ENCODE measurements around the gene MBTPS2.

The MBTPS2 gene

GRCh38 chrX:21905953-21906352 is 66.5 kb downstream of the MBTPS2 start:
- no peak for TF ChIP-seq CTCF (IDR thresholded peaks at IDR 0.05; ENCODE audit: insufficient read depth, low read depth, low read length, missing control alignments)
- no peak overlapping the region for H3K4me3 ChIP-seq (ENCODE audit: low read depth, low read length)
- no peak for DNase-seq (ENCODE audit: low read depth)

DNA sequence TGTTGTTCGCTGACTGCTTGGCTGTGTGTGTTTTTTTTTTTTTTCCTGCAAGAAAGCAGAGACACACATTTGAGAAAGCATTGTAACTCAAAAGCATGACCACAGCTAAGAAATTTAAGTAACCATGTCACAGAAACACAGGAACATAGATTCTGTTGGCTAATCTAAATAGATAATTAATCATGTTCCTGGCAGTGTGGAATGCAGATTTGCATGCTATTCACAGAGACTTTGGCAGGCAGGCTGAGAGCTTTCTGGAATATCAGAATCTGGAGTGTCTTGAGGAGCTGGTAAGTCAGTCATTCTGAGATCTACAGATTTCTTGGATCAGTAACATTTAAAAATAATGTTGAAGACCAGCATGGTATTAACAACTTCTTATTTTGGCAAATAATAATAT is 67.8 kb downstream of the MBTPS2 start:
- TF ChIP-seq CTCF (IDR thresholded peaks at IDR 0.05; ENCODE audit: insufficient read depth, low read depth, low read length, missing control alignments): no peak
- H3K4me3 ChIP-seq (ENCODE audit: low read depth, low read length): no peak overlapping the region
- no peak for DNase-seq (ENCODE audit: low read depth)

GRCh38 chrX:21911481-21911880 is 72.1 kb downstream of the MBTPS2 start:
- no peak overlapping the region for H3K4me3 ChIP-seq (ENCODE audit: low read depth, low read length)
- DNase-seq (ENCODE audit: low read depth): no peak
- TF ChIP-seq CTCF (IDR thresholded peaks at IDR 0.05; ENCODE audit: insufficient read depth, low read depth, low read length, missing control alignments): no peak

GRCh38 chrX:21912220-21912619 is 72.8 kb downstream of the MBTPS2 start:
- TF ChIP-seq CTCF (IDR thresholded peaks at IDR 0.05; ENCODE audit: insufficient read depth, low read depth, low read length, missing control alignments): no peak
- no peak overlapping the region for H3K4me3 ChIP-seq (ENCODE audit: low read depth, low read length)
- no peak for DNase-seq (ENCODE audit: low read depth)

GRCh38 chrX:21912989-21913388 is 73.6 kb downstream of the MBTPS2 start:
- no peak for DNase-seq (ENCODE audit: low read depth)
- H3K4me3 ChIP-seq (ENCODE audit: low read depth, low read length): no peak overlapping the region
- TF ChIP-seq CTCF (IDR thresholded peaks at IDR 0.05; ENCODE audit: insufficient read depth, low read depth, low read length, missing control alignments): no peak

GRCh38 chrX:21926116-21926515 is 86.7 kb downstream of the MBTPS2 start:
- no peak for TF ChIP-seq CTCF (IDR thresholded peaks at IDR 0.05; ENCODE audit: insufficient read depth, low read depth, low read length, missing control alignments)
- no peak for DNase-seq (ENCODE audit: low read depth)
- no peak overlapping the region for H3K4me3 ChIP-seq (ENCODE audit: low read depth, low read length)

- TF ChIP-seq CTCF (IDR thresholded peaks at IDR 0.05; ENCODE audit: insufficient read depth, low read depth, low read length, missing control alignments): no peak
These were observed 87.3 kb downstream of the MBTPS2 start for GRCh38 chrX:21926527-21927278.

More at GRCh38 chrX:21926527-21927278, 87.3 kb downstream of the MBTPS2 start:
- peak; percentile 45 for DNase-seq (ENCODE audit: low read depth)
- no peak overlapping the region for H3K4me3 ChIP-seq (ENCODE audit: low read depth, low read length)
